Stimulated activated CD4-positive, alpha-beta T cell treated with anti-CD3 and anti-CD28 coated beads, Interleukin-1b, Interleukin-23, amount 100 ng/mL, for 24 hours (primary cell): ENCODE data around the gene XIRP2.

ENCODE experiments used
- DNase-seq, 4 experiments: peaks; one replicate each; pipeline ENCODE4 v3.0.0-alpha.2; 2020; ENCODE audit warnings: low read depth in 4 of 4, low spot score in 1 of 4

Gene XIRP2, protein sequence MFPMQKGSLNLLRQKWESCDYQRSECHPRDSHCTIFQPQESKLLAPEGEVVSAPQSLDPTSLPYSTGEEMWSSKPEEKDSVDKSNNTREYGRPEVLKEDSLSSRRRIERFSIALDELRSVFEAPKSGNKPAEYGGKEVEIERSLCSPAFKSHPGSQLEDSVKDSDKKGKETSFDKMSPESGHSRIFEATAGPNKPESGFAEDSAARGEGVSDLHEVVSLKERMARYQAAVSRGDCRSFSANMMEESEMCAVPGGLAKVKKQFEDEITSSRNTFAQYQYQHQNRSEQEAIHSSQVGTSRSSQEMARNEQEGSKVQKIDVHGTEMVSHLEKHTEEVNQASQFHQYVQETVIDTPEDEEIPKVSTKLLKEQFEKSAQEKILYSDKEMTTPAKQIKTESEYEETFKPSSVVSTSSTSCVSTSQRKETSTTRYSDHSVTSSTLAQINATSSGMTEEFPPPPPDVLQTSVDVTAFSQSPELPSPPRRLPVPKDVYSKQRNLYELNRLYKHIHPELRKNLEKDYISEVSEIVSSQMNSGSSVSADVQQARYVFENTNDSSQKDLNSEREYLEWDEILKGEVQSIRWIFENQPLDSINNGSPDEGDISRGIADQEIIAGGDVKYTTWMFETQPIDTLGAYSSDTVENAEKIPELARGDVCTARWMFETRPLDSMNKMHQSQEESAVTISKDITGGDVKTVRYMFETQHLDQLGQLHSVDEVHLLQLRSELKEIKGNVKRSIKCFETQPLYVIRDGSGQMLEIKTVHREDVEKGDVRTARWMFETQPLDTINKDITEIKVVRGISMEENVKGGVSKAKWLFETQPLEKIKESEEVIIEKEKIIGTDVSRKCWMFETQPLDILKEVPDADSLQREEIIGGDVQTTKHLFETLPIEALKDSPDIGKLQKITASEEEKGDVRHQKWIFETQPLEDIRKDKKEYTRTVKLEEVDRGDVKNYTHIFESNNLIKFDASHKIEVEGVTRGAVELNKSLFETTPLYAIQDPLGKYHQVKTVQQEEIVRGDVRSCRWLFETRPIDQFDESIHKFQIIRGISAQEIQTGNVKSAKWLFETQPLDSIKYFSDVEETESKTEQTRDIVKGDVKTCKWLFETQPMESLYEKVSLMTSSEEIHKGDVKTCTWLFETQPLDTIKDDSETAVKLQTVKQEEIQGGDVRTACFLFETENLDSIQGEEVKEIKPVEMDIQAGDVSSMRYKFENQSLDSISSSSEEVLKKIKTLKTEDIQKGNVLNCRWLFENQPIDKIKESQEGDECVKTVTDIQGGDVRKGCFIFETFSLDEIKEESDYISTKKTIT (N-terminal part only)

GRCh38 chr2:166888180-166888579 lies at the start of gene XIRP2:
TSS of gene XIRP2 (plus strand) at chr2:166888480. CDS start at chr2:166903483, 15,003 bp downstream.
- DNase-seq: no peak

DNA sequence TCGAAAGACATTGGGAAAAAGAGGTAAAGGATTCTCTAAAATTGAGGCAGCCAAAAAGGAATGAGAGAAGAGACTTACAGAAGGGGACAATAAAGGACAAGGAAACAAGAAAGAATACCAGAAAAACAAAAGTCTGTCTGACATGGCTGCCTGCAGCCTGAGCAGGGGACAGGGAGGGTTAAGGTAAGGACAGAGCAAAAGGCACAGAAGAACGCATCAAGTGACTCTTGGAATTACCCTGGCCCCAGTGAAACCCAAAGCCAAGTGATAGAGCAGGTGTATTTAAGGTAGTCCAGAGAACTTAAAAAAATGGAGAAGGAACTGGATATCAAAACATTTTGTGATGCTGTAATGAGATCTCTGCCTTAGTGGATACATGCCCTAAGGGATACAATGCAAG lies 47.1 kb upstream of the XIRP2 start:
- no peak for DNase-seq

- DNase-seq: no peak
These were observed 46.6 kb upstream of the XIRP2 start for GRCh38 chr2:166841679-166842078.

- DNase-seq: no peak
These were observed 44.2 kb upstream of the XIRP2 start for GRCh38 chr2:166844111-166844510.

DNA sequence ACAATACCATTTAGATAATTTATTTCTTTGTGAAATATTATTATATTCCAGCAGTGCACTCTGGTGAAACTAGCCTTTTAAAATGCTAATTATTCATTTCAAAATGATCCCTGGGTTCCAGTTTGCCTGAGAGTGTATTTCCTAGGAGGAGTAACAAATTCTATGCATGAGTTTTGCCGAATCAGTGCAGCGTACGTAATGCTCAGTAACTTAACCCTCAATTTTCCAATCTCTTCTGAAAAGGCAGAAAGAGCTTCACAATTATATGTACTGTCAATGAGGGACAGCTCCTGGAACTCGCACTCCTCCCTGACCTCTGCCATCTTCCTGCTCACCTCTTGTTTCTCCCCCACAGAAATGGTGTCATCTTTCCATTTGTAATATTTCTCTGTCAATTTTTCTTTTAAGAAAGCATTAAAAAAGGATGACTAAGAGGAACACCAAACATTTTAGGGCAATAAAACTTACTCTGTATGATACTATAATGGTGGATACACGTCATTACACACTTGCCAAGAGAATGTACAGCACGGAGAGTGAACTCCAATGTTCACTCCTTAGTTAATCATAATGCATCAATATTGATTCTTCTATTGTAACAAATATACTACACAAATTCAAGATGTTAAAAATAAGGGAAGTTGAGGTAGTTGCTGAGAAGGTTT lies 25.7 kb upstream of the XIRP2 start:
- DNase-seq: no peak

- DNase-seq: no peak
These were observed 20.3 kb upstream of the XIRP2 start for GRCh38 chr2:166867874-166868514.

GRCh38 chr2:166870346-166870745 lies 17.9 kb upstream of the XIRP2 start:
- no peak for DNase-seq

DNA sequence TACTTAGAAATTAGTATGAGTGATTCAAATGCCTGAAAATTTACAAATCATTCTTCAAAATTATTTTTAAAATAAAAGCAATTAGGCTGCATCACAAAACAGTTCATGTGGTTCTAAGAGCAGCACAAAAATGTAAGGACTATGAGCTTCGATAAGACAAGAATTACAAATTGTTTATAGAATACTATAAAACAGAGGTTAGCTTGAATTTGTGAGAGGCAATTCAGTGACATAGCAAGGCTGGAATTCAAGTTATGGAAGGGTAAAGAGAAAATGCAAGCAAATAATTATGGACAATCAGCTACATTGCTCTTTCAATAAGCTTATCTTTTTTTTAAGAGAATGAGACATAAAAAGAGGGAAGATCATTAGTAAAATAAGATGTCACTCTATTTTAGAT lies 7.1 kb upstream of the XIRP2 start:
- DNase-seq: no peak

- no peak for DNase-seq
These were observed 5.4 kb upstream of the XIRP2 start for GRCh38 chr2:166882851-166883250.

GRCh38 chr2:166891727-166892126 lies 3.4 kb downstream of the XIRP2 start:
- DNase-seq: no peak

DNA sequence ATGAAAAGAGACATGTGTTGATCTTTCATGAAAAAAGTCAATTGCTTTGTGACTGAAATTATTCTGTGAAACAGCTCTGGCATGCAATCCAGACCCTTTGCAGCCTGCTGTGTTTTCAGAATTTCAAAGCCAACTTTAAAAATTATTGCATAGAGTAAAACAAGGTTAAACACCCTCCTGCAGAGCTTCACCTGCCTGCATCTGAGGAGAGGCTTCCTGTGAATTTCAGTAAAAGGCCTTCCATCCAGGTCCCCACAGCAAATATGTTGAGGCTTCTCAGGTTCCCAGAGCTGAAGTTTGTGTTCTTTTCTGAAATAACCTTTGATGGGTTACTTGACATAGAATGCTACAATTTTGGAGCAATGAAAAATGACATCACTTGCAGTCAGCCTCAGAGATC lies 4.1 kb downstream of the XIRP2 start:
- no peak for DNase-seq

GRCh38 chr2:166895243-166895642 lies 7.0 kb downstream of the XIRP2 start:
- no peak for DNase-seq

DNA sequence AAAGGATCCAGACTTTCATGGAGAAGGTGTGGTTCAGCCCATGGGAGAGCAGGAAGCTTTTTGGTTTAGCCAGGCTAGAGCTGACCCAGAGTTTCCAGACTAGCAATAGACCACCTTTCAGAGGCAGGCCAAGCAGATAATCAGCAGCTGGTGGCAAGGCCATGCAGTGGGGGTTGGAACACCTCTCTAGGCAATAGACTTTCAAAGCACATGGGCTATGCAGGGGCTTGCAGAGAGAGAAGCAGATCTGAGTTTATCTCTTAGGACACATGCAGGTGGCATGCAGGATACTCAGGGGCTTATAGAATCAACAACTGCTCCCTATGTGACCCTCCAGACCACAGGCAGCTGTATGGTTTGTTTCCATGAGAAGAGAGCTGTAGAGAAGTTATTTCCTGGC lies 9.4 kb downstream of the XIRP2 start:
- DNase-seq: no peak

DNA sequence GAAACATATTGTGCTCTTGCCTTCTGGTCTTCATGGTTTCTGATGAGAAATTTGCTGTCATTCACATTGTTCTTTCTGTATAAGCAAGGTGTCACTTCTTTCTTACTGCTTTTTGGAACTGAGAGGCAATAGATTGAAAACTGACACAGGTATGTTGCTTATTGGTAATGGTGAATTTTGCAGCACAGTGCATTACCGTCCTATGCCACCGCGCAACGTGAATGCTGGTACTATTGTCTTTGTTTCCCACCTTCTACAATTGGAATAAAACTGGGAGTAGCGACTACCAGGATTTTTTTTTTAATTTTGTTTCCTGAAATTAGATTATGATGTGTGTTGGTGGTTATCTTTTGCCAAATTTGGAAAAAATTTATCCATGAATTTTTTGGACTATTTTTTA lies 11.4 kb downstream of the XIRP2 start:
- no peak for DNase-seq

DNA sequence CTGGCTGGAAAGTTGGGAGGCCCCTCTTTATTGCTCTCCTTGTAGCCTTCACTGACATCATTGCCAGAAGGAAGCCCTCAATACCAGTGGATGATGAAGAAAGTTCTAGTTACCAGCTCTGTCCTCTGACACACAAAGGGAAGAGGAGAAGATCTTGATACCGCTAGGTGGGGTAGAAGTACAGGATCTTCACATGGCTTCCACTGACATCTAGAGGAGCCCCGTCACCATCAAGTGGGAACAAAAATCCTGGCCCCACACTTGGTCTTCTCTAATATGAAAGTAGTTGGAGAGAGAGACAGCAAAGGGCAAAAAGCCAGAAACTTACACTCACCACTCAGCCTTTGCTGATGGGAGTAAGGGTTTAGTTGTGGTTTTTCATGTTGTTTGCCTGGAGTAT lies 12.4 kb downstream of the XIRP2 start:
- DNase-seq: no peak

- DNase-seq: no peak
These were observed 13.1 kb downstream of the XIRP2 start for GRCh38 chr2:166901336-166901735.

DNA sequence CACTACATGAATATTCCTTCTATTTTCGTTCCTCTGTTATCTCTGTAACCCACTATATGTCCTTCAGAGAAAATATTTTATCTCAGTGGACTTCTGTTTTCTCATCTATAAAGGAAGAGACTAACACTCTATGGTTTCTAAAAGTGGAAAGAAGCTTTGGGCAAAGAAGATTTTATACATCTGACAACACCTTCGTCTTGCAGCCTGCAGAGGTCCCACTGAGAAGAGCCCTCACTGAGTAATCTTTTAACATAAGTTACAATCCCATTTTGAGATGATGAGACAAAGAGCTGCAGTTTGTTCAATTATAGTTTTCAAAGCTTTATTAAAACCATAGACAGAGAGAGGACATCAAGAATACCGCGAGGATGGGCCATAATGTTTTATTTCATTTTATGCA lies 28.7 kb downstream of the XIRP2 start:
- DNase-seq: no peak

DNA sequence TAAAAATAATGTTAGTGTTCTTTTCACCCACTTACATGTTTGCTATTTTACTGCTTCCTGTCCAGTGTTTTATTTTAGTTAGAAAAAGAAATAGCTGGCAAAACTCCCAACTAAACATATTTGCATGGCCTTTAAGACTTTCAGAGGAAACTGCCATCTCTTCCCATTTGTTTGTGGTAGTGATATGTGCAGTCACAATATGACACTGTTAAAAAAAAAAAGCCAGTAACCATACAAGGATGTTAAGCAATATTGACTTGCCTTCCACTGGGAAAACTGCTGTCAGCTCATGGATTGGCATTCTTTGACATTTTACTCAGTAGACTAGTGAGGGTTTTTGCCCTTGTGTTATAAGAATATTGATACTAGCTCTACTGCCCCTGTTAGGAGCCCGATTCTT lies 29.1 kb downstream of the XIRP2 start:
- DNase-seq: no peak

GRCh38 chr2:166921261-166921896 lies 33.1 kb downstream of the XIRP2 start:
- no peak for DNase-seq

DNA sequence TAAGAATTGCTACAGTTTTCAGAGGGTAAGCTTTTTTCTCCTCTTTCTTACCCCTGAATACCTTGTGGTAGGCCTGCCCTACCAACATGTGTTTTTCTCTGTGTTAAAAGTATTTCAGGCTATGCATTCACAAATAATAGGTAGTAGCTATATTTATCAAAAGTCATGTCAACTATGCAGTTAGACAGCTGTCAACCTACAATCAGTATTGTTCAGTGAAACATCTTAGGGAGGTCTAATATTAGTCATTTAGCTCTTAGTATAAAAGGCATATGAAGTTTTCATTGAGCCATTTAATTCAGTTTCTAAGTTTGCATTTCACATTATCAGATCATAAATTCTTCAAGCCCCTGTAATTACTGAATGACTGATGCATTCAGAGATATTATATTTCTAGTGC lies 36.7 kb downstream of the XIRP2 start:
- DNase-seq: no peak
